OCI-M2 (cell line): ENCODE data around the gene VPS13C.

Source experiments
- DNase-seq: peaks from one replicate; lab custom pipeline; 2025; ENCODE audit not compliant: unreplicated experiment; lab: John Stamatoyannopoulos, UW

Gene VPS13C

GRCh38 chr15:62060113-62060895, at the start of gene VPS13C:
Gene VPS13C, minus strand, starts transcription at chr15:62060447. Its CDS starts 73 bp downstream, at chr15:62060374.
- peak; percentile 43 for DNase-seq

- no peak for DNase-seq
These were observed 49.2 kb upstream of the VPS13C start for GRCh38 chr15:62109437-62109836.

- DNase-seq: no peak
These were observed 48.2 kb upstream of the VPS13C start for GRCh38 chr15:62108411-62108810.

GRCh38 chr15:62107571-62108121, 47.4 kb upstream of the VPS13C start:
- no peak for DNase-seq

- no peak for DNase-seq
These were observed 45.8 kb upstream of the VPS13C start for GRCh38 chr15:62106096-62106495.

- DNase-seq: no peak
These were observed 45.0 kb upstream of the VPS13C start for GRCh38 chr15:62105266-62105665.

GRCh38 chr15:62104846-62105245, 44.6 kb upstream of the VPS13C start:
- no peak for DNase-seq

- DNase-seq: no peak
These were observed 44.2 kb upstream of the VPS13C start for GRCh38 chr15:62104401-62104800.

- DNase-seq: no peak
These were observed 43.2 kb upstream of the VPS13C start for GRCh38 chr15:62103431-62103830.

- no peak for DNase-seq
These were observed 38.9 kb upstream of the VPS13C start for GRCh38 chr15:62099094-62099601.

- peak; percentile 18 for DNase-seq
These were observed 34.1 kb upstream of the VPS13C start for GRCh38 chr15:62094388-62094787.

GRCh38 chr15:62093809-62094208, 33.6 kb upstream of the VPS13C start:
- no peak for DNase-seq

GRCh38 chr15:62090988-62091387, 30.7 kb upstream of the VPS13C start:
- DNase-seq: no peak

GRCh38 chr15:62089616-62090015, 29.4 kb upstream of the VPS13C start:
- DNase-seq: no peak

- DNase-seq: no peak
These were observed 28.1 kb upstream of the VPS13C start for GRCh38 chr15:62088353-62088693.

- DNase-seq: no peak
These were observed 27.6 kb upstream of the VPS13C start for GRCh38 chr15:62087671-62088352.

GRCh38 chr15:62085740-62086139, 25.5 kb upstream of the VPS13C start:
- DNase-seq: no peak

- no peak for DNase-seq
These were observed 23.2 kb upstream of the VPS13C start for GRCh38 chr15:62083194-62084154.

GRCh38 chr15:62079594-62079993, 19.3 kb upstream of the VPS13C start:
- no peak for DNase-seq

- DNase-seq: no peak
These were observed 15.5 kb upstream of the VPS13C start for GRCh38 chr15:62075595-62076277.
